ENCODE measurements around the gene PCDHB6.

DNA sequence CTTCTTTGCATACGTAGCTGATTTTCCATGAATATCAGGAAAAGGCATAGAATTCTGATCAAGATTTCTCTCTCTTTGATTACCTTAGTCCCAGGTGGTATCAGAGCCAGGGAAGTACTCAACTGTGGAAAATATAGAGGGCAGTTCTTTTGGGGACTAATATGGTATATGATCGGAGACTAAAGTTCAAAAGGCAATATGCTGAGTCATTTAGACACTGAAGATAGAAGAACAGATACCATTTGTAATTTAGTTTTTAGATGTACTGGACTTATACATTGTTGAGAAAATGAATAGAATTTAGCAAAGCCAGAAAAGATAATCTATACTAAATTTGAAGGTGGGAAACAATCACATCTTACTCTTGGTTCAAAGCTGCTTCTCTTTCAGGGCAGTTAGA lies 44.5 kb upstream of the PCDHB6 start:
- no peak for TF ChIP-seq CTCF (IDR thresholded peaks at IDR 0.05; ENCODE audit: insufficient read depth, low read depth, low read length)
- no peak for TF ChIP-seq EZH2 (IDR thresholded peaks at IDR 0.05; ENCODE audit: insufficient read depth, low read length)
